Activated CD8-positive, alpha-beta memory T cell treated with anti-CD3 and anti-CD28 coated beads, Interleukin-2, amount 50 U/mL, for 24 hours (primary cell): ENCODE measurements around the gene JAK1.

Experiments used
- DNase-seq: peaks from one replicate; pipeline ENCODE4 v3.0.0-alpha.2; 2020; ENCODE audit errors: extremely low read depth

Gene JAK1

DNA sequence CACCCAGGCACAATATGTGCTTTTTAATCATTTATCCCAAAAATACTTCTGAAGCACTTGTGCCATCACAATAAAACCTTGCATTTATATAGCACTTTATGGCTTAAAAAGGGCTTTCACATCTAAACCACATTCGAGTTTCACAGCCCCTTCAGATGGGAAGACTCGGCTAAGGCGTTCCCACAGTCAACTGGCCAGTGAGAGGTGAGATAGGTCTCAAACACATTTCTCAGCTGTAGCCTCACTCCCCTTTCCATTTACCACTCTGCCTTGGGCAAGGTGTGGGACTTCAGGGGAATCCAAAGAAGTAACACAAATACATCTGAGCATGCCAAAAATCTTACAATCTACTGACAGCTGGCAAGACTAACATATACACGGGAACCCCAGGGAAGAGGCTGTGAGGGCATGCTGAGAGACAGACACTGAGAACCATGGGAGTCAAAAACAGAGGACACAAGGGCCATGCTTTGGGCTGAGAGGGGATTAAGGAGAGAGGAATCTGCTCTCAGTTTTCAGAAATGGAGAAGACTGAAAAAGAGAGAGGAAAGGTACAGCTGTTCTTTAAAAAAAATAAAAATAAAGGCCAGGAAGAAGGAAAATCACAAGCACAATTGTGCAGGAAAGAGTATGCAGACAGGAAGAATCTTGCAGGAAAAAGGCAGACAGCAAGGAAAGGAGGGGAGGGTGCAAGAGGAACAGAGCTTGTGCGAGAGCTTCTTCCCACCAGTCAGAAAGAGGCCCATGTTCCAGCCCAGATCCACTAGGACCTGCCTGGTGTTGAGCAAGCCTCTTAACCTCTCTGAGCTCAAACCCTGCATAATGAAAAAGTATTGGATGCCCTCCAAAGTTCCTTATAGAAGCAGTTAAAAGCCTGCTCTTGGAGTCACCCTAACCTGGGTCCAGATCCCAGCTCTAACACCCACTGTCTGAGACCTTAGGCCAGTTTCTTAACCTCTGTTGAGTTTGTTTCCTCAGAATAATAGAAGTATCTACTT is 73.5 kb downstream of the JAK1 start:
- no peak for DNase-seq

DNA sequence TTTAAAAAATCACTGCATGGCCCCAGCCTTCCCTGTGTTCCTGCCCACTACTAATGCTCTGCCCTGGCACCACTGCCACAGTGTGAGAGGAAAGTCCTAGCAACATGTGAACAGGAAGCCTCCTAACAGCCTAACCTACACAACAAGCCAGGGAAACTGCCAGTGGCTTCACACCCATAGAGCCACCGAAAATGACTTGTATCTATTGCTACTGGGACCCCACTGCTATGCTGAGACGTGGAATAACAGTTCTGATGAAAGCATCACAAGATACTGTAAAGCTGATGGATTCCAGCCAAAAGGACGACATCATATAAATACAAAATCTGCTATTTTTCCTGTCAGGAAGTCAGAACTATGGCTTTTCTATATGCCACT is 74.9 kb downstream of the JAK1 start:
- no peak for DNase-seq

DNA sequence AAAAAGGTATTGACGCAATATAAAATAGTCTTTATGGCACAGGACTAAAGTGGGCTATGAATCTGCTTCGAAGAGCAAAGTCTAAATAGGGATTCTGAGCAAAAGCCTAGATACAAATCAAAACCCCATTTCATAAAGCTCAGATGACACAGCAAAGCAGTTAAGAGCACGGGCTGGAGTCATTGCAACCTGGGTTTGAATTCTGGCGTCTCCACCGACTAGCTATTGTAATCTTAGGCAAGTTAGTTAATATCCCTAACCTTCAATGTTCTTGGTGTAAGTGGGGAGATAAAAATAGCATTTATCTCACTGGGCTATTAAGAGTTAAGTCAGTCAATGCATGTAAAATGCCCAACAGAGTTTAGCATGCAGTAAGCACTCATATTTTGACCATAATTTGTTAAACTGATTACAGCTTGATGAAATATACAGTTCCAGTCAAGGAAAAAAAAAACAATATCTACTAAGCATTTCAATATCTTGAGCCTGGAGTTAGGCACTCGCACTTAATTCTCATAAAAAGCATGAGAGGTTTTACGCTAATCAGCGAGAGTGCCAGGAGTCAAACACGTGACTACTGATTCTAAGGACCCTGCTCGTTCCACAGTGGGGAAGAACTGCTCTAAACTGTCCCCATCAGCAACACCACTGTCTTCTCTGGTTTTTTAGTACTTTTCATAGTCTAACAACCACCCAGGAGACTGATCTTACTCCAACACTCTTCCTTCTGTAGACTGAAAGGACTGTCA is 75.5 kb downstream of the JAK1 start:
- no peak for DNase-seq

DNA sequence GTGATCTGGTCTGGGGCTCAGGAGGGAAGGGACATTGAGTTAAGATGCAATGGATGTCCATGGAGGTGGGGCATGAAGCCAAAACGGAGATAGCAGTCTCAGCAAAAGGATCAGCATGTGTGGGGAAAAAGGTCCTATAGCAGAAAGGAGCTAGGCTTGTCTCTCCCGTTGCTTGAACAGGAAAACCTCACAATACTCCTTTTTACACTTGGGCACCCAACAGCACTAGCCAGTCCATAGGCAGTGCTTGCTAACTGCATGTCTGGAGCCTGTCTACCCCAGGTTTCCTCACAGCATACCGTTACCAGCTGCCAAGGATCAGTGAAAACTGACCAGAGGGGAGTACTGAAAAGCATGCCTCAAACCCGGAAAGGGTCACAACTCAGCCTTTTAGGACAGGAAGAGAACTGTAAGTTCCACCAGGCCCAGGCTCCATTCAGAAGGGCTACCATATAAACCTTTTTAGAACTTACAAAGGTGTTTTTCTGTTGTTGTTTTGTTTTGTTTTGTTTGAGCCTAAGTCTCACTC is 78.6 kb downstream of the JAK1 start:
- no peak for DNase-seq

DNA sequence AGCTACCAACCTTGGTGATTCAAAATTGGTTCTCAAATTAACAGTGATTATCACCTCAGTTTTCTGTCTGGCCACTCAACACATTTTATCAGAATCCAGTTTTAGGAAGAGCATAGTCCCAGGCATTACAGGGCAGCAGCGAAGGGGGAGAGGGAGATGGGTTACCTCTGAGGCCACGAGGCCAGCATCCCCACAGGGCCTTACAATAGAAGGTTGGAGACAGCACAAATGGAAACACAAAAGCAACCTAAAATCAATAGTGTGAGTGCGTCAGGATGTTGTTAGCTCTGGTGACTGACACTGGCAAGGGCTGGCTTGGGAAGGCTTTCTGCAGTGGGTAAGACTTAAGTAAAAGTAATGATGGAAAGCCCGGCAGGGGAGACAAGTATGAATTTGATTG is 79.5 kb downstream of the JAK1 start:
- no peak for DNase-seq

DNA sequence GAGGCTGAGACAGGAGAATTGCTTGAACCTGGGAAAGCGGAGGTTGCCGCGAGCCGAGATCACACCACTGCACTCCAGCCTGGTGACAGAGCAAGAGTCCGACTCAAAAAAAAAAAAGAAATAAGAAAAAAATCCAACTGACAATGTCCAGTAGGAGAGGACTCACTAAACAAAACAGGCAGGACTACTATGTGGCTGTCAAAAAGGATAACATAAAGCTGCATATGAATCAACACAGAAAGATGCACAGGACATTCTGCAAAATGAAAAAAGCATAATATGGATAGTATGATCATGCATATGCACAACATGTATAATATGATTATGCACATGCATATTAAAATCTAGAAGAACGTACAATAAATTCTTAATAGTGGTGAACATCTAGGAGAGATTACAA is 80.7 kb downstream of the JAK1 start:
- no peak for DNase-seq

DNA sequence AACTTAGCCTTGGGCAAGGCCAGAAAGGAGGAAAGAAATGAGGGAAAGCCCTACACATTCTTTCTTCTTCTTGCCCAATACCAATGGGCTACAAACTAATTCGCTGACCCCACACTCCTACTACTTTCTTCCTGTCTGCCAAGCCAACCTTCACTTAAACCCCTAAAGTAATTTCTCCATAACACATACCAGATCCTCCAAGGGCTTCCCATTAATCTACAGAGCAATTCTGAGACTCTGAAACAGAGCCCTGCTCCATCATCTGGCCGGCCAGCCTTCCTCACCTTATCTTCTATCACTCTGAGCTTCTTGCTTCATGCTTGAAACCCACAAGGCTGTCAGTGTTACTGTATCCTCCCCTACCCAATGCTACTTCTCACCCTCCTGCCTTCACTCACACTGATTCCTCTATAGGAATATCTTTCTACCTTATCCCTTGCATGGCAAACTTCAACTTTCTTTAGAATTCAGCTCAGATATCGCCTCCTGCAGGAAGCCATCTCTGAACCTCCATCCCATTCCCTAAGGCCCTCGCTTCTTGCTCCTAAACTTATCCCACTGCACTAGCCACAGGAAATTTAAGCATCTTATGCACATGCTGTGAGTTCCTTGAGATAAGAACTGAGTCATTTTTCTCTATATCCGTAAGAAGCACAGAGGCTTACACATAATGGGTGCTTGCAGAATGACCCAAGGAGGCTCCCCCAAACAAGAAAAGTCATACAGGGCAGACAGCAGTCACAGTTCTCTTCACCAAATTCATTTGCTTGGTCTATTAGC is 81.9 kb downstream of the JAK1 start:
- DNase-seq, result no peak

DNA sequence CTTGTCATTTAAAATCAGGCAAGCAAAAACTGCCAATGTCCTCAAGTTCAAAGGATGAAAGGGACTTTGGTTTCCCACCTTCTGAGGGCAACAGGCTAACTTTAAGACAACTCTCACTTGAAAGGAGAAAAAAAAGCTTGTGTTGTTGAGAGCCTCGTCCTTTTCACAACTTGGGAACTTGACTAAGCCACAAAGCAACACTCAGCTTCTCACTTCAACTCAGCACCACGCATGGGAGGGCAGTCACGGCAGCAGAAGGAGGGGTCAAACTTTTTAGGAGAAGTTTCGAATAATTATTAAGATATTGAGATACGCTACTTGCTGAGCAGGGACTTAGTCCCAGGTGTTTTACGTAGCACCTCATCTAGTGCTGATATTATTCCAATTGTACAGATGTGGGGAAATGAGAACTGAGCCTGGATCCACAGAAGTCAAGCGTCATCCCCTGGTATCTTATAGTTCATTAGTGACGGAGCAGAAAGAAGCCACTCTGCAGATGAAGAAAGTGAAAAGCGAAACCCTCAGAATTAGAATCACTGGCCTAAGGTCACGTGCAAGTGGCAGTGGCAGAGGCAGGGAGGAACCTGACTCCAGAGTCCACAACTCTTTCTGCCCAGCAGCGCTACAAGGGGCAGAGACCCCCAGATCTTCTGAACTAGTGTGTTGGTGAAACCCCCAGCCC is 83.6 kb downstream of the JAK1 start:
- DNase-seq, result no peak

DNA sequence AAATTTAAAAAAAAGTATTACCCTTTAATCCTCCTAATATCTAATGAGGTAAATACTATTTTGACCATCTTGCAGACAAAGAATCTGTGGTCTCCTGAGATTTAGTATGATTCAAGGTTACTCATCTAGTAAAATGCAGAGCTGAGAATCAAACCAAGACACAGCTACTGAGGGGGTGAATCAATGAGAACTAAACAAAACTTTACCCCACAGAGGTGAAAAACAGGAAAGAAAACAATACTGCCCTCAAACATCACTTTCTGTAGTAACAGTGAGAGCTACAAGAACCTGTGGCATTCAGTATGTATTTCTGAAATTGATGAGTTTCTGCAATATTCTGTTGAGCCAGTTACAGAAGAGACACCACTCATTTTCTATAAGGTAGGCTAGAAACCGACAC is 85.1 kb downstream of the JAK1 start:
- DNase-seq, result no peak

DNA sequence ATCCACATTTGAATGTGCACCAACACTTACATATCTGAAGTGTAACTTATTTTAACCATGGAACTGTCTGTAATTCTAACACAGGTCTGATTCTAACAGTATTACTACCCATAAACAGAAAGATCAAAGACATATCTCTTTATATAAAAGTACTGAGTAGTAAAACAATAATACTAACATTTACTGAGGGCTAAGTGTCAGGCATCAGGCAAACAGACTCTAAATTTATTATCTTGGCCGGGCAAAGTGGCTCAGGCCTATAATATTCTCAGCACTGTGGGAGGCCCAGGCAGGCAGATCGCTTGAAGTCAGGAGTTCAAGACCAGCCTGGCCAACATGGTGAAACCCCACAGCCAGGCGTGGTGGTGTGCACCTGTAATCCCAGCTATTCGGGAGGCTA is 85.9 kb downstream of the JAK1 start:
- DNase-seq, result no peak

DNA sequence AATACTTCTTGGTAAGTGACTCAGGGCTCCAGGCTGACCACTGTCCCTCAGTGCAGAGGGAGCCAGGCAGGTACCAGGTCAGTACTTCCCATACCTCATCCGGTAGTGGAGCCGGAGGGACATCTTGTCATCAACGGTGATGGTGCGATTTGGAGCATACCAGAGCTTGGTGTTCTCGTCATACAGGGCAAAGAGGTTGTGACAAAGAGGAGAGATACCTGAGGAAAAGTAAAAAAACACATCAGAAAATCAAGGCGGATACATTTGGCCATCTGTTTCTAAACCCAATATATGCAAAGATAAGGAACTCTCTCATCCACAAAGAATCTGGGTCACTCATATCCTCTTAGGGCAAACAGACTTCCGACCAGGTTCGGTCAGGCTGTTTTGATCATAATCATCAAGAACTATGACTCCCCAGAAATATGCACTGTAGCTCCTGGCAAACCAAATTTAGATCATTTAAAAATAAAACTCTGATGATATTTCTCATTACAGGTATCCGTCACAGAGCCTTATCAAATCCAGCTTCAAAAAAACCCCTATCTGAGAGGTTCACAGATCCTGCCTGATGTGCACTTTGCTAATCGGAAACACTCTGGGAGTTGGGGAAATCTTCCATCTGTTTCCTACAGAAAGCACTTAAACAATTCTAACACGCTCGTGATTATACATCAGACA is 87.3 kb downstream of the JAK1 start:
- no peak for DNase-seq

DNA sequence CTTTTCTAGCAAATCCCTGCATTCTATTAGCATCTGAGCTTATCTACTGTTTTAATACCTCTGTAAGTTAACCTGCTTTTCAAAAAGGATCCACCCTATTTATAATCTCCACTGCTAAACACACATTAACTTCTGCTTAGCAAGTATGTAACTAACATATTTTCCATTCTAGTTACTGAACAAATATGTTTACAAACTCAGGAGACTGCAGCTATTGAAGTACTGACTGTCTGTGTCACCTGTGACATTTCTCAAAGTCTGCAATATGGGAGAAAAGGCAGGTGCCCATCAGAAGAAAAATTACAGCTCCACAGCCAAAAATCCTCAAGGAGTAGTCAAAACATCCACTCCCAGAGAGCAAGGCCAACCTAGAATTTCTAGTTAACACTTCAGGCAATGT is 88.3 kb downstream of the JAK1 start:
- no peak for DNase-seq

DNA sequence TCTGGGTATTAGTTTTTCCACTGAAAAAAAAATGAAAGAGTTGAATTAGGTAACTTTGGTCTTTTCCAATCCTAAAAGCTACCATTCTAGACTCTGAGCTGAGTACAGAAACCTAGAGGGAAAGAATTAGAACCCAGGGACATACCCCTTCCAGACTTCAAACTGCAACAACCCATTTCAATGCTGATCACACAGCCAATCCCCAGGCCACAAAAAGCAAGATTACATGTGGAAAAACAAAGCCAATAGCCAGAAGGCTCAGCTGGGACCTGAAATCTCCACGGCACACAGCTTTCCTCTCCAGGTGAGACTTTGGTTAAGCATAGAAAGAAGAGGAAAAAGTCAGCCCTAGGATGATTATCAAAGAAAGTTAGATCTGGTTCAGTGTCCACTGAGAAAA is 88.8 kb downstream of the JAK1 start:
- DNase-seq, result no peak

DNA sequence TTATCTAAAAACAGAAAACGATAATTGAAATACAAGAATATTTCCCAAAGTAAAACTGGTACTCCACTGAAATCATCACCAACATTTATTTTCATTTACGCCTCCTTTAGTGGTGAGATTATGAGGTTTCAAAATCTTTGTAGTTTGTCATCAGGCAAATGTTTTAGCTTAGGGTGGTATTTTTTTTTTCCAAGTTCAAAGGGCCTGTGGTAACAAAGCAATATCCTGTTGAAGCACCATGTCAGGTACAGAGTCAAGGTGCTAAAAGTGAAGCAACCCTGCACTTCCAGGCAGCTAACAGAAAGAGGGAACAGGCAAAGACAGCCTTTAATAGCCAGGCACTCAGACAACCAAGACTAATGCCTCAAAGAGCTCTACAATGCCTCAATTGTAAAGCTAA is 89.2 kb downstream of the JAK1 start:
- no peak for DNase-seq

DNA sequence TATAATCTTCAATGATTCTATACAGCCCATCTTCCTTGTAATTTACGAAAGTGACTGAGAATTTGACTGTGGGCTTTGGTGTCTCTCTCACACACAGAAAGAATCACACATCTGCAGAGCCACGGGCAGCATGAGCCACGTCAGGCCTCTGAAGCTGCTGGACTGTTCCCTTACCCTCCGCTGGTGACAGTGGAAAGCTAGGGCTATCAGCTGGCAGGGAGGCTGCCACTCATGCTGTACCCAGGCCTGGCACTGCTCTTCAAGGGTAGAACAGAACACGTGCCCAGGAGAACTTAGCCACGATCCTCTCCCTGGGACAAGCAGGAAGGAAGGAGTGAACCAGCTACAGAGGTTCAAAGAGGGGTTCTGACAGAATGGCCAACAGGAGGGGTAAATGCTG is 90.7 kb downstream of the JAK1 start:
- no peak for DNase-seq

DNA sequence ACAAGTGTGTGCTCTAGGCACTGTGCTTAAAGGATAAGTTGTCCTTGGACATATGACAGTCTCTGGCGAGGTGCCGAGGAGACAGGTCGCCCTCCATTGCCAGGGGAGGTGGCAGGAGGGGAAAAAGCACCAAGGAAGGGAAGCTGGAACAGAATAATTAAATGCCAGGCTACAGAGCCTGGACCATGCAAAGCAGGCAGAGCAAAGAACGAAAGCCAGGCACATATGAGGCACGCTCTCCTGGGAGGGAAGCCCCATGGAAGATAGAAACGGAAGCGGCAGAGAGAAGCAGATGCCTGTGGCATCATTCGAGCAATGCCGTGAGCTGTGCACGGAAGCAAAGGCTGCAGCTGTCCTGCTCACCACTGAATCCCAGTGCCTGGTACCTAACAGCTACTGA is 91.2 kb downstream of the JAK1 start:
- DNase-seq, result no peak

DNA sequence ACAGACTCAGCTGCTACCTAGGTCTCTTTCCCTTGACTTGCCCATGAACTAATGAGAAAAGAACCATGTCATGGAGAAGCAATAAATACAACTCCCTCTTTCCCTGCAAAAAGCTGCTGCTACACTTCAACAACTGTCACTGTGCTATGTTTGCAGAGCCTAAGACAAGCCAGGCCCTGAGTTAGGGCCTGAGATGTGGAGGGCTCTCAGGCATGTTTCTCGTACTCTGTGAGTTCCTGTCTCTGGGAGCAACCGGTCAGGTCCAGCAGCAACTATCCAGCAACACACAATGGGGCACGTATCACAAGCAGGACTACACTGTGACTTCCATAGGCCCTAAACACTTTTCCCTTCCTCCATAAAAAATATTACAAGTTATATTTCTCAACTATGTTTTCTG is 91.7 kb downstream of the JAK1 start:
- no peak for DNase-seq

DNA sequence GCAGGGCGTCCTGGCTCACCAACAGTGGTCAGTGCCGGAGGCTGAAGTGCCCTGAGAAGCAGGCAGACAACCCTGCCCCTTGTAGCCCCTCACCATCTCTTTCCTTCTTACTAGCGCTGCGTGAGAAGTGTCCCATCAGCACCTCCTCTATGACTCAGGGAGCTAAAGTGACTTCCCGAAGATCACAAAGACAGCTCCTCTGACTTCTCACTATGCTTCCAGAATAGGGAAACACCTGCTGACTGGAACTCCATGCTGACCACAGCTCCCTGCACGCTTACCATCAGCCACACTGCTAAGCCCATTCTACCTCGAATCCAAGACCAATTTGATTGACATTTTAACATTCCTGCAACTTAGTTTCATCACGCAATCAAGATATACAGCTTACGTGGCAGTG is 92.8 kb downstream of the JAK1 start:
- DNase-seq, result no peak

DNA sequence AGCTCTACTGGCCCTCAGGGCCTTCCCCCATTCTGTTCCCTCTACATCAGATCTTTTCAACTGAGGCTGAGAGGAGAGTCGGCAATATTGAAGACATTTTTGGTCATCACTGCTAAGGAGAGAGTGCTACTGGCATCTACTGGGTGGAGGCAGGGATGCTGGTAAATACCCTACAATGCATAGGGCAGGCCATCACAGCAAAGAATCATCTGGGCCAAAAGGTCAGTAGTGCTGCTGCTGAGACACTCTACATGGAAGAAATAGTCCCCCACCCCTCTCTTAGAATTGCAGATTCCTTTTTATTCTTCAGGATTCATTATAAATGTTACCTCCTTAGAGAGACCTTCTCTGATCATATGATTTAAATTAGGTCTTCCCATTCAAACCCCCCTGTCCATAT is 94.3 kb downstream of the JAK1 start:
- DNase-seq, result no peak

DNA sequence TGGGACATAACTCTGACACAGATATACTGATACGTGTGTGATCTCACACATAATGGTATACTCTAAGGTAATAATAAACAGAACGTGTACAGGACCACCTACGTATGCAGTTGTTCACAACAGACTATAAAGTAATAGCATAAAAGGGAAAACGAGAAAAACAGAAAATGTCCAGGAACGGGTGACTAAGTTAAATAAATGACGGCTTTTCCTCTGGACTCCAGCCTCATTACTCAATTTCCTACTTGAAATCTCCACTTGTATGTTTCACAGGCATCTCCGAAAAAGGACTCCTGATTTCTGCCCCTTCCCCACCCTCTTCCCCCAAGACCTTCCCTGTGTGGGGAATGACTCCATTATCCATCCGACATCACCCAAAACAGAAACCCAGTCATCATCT is 95.1 kb downstream of the JAK1 start:
- DNase-seq, result no peak

DNA sequence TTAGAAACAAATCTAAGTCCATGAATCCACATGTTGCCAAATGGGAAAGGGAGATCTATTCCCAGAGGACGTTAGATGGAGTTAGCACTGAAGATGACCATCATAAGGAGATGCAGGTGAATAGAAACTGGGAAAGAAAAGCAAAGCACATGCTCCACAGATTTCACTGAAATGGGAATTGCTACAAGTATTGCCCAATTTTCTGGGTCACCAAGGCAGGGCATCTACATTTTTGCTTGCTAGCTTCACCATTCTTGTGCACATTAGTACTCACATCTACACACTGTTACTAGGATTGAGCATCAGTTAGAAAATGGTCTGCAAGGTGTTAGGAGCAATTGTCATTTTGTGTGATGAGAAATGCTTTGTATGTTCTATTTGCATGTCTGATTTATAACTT is 99.1 kb downstream of the JAK1 start:
- DNase-seq, result no peak
